HG03139 (cell line): Measurements from ENCODE around the gene WFDC5.
"Not testable (repeated sequence)": the region's sequence is repeated elsewhere in the genome, so short reads cannot be mapped to it uniquely, and the experiment has no call there.

Source experiments
- ATAC-seq: cut with Tn5 transposase; IDR thresholded peaks from one replicate; pipeline ENCODE4 v1.9.1; 2021; ENCODE audit not compliant: unreplicated experiment

WFDC5 gene

DNA sequence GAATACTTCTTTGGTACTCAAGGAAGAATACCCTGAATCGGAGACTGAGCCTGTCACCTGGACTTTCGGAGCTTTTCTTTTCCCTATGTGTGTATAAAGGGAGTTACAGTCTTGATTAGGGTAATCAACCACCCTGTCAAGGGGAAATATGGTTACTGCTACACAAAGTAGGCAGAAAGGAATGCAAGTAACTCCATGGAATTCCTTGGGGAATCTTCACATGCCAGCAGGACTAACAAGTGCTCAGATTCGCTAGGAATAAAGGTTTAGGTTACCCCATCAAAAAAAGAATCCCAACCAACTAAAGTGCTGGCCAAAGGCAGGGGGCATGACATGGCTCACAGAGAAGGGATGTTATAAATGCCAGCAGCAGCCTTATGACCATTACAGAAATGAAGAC lies 24.5 kb downstream of the WFDC5 start:
- ATAC-seq = no peak

DNA sequence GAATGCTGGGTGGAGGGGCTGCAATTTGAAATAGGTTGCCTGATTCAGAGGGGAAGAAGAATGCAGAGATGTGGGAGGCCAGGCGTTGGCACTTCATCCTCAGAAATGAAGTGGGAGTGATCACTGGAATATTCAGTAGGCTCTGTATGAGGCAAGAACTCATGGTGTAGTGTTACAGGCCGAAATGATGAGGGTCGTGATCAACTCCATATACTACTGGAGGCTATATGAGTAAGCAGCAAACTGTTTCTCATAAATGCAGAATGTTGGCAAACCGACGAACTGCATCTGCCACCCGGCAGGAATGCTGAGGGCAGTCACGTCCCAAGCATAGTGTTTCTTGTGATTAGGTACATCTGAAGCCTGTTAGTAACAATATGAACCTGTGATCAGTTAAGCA lies 26.7 kb downstream of the WFDC5 start:
- ATAC-seq = no peak

DNA sequence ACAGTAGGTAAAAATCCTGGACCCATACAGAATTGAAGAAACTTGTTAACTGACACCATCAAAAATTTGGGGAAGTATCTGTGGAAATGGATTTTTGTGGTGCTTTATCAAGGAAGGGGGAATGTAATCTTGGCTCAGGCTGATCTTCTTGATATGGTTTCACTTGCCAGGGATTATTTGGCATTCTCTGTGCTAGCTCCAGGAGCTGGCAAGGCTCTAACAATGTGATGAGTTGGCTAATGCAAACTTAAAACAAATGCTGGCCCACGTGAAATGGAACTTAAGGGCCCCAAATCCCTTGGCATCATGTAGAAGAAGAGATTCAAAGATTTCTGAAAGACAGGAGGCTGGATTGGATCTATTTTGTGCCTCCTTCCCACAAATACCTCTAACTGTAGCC lies 27.2 kb downstream of the WFDC5 start:
- ATAC-seq = no peak

DNA sequence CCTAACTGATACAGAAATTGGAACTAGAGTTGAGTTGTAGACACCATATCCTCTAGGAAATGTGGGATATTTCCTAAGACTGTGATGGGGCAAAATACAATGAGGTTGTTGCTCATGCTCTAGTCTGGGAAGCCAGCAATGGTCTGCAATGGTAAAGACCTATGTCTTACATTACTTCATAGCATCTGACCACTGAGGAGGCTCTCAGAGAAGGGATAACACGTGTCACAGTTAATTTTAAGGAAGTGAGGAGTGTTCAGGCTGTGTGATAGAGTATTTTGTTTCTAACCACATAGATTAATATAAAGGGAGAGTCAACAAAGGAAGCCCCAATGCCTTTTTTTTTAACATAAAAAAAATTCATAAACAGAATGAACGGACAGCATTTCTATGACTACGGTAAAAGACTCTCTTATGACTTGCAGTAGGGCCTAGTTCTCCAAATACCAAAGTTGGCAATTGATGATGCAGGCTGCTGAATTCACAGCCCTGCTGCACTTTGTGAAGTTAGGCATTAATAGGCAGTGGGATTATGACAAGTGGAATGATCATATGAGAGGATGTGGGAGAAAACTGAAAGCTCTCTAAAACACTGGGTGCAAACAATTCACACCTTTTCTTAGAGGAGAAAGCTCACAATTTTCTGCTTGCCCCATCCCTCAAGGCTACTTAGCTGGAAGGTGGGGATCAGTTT lies 27.7 kb downstream of the WFDC5 start:
- ATAC-seq = no peak

DNA sequence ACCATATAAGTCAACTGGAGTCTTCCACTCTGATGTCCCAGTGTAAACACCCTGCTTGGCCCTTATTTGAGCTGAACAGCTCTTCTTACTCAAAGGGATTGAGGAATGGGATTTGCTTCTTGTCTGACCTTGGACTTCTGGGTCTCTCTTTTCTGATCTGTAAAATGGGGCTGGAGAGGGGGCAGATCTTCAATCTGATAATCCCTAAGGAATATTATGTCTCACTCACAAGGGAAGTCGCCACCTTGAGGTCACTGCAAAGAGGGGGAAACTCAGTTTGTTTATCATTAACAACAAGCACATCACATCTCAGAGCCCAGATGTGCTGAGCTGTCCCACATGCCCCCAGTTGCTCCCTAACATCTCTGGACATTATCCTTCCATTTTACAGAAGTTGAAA lies 29.1 kb downstream of the WFDC5 start:
- ATAC-seq = no peak

DNA sequence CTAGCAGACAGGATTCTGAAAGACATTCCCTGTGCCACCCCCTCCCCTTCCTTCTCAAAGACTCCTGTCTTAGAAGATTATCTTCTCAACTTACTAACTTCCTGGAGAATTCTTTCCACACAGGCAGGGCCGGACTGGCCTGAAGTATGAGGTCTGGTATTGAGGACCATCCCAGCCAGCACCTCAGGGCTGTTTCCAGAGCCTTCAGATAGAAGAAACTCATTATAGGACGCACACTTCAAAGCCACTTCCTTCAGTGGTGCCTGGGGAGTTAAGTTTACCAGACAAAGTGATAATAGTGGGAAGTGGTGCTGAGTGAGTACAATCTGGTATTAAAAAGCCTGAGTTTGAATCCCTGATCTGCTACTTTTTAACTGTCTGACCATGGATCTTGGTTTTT lies 29.7 kb downstream of the WFDC5 start:
- ATAC-seq = no peak

DNA sequence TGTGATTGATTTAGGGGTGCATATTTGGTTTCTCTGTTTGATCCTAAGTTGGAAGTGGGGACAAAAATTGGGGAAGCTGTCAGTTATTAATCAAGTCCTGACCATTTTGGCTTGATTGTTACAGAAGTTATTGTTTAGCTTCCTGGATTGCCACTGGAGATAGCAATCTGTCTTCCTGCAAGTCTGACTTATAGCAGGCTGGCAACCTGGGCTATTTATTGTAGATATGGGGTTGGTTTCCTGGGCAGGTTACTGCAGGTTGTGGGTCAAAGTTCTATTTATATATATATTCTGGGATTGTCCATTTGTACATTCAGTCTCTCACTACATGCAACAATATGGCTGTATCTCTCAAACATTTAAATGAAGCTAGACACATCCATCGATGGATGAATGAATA lies 31.8 kb downstream of the WFDC5 start:
- no peak for ATAC-seq

DNA sequence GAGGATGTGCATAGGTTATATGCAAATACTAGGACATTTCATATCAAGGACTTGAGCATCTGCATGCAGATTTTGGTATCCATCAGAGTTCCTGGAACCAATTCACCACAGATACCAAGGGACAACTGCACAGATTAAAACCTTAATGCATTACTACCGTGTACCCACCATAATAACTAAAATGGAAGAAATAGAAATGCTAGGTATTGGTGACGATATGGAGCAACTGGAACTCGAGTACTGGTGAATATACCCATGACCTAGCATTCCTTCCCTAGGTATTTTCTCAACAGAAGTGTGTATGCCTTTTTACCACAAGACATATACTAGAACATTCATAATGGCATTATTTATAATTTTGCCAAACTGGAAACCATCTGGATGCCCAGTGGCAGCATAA lies 32.5 kb downstream of the WFDC5 start:
- ATAC-seq = no peak

DNA sequence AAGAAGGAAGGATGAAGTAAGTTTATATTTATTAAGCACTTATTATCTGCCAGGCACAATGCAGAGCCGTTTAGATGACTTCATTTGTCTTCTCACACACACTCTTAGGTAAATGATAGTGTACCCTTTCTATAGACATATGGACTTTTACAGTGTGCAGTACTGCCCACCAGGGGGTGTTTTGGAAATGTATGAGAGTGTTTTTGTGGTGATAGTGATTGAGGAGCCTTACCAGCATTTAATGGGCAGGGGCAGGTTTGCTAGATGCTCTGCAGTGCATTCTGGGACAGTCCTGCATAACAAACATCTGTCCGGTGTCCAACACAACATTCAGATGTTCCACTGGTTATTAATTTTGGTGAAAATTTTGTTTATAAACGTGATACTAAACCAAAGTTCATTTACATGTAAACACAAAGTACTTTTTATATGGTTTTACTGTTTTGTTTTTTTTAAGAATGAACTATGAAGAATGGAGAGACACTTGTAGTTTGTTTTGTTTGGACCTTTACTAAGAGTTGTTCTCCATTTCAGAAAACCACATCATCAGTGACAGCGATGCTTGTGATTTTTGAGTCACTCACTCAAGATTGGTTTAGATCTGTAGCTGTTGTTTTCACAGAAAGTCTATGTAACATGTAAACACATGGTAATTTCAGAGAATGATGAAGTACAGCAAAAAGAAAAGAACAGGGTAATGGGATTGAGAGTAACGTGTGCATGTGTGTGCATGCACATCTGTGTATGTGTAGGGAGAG lies 33.9 kb downstream of the WFDC5 start:
- no peak for ATAC-seq

DNA sequence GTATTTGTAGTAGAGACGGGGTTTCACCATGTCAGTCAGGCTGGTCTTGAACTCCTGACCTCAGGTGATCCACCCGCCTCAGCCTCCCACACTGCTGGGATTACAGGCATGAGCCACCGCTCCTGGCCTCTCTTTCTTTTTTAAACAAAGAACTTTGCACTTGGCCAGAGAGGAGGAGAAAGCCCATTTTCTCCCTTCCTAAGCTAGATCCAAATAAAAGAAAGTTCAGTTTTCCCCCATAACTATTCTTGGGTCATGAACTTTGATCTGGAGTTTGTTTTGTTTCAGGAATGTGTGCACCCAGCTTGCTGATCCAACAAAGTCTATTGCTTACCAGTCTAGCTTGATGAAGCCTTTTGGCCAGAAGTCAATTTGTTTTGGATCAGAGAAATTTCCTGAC lies 37.4 kb downstream of the WFDC5 start:
- ATAC-seq = no peak

DNA sequence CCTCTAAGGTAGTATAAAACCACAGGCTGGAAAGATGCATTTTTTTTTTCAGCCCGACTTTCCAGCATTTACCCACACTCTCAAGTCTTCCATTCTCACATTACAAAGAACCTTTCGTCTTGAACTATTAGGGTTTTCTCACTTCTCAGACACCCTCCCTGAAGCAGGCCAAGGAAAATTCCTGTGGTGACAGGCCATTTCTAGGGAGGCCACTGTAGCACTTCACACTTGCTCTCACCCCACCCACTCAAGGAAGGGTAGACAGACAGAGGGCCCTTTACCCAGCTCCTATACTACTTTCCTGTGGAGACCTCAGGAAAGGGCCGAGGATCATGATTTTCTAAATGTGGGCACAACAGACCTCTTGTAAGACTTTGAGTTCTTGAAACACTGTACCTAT lies 41.8 kb downstream of the WFDC5 start:
- ATAC-seq = no peak

DNA sequence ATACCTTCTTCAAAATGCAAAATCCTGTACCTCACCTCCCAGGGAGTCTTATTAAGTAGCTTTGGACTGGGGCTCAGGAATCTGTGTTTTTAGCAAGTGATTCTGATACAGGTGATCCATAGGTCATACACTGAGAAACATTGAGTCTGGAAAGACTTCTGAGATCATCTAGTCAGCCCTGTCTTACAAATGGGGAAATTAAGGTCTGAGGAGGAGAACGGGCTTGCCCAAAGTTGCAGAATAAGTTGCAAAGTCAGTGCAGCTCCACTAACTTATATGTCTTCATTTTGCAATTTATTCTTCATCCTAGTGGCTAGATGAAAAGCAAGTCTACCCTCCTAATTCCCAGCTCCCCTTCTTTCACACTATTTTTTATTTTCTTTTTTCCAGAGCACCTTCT lies 42.9 kb downstream of the WFDC5 start:
- no peak for ATAC-seq

DNA sequence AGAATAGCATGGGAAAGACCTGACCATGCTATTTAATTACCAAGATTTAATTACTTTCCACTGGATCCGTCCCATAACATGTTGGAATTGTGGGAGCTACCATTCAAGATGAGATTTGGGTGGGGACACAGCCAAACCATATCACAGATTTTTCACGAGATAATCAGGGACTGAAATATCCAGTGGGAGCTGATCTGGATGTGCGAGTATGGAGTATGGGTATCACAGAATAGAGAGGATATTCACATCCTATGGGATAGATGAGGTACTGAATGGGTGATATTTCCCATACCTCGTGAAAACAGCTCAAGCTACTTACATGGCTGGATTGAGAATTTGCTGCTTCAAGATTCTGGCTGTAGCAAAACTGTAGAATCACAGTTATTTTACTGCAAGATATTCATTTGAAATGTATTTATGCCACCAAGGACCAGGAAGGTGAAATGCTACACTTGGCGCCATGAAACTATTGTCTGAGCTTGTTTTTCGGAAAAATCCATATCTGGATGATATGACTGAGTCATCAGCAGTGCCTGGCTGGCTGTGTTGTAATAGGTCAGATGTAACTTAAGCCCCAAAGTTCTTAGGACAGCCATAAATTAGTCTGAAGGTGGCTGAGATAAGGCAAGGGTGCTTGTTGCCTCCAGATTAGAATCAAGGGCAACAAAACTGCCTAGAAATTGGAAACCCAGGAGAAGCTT lies 43.9 kb downstream of the WFDC5 start:
- no peak for ATAC-seq

DNA sequence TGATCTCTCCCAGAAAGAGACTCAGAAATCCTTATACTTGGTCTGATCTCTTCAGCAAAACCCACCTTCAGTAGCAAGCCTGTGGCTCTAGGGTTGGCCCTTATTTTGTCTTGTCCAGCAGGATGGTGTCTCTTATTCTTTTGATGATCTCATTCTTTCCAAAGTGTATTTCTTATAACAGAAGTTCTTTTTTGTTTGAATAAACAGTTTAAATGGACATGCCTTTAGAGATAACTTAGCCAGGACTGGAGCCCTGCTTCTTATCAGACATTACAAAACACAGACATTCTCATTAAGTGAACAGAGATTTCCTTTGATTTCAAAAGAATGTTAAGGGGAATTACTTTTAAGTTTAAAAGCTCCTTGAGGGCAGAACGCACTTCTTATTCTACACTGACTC lies 45.7 kb downstream of the WFDC5 start:
- ATAC-seq = no peak

DNA sequence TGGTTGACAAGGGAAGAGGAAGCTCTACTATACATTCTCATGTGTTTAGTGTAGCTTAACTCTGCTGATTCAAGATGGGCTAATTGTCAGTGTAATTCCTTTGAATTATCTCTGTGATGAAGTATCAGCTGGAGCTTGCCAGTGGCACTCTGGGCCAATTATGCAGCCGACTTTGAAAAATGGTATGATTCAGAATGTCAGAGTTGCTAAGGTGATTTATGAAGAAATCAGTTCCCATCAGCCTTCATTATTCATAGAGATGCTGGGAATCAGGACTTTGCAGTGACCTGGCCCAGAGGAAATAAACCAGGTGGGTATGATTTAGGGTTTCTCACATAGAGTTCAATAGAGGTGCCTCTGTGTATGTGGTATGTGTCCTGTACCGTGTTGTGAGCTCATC lies 47.4 kb downstream of the WFDC5 start:
- no peak for ATAC-seq

DNA sequence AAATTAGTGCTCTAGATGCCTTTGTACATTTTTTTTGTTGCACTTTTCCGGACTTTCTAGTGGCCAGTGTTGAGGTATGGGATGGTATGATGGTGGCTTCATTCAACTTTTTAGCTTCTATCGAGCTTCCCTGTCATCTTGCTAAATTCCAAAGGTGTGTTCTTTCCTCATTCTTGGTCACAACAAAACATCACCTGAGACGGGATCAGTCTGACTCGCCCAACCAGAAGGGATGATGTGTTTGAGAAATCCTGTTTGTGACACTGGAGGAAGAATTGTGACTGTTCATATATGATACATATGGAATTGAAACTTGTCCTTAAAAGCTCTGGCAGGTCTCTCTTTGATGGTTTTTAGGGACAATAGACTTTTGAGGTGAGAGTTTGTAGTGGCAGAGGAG lies 47.9 kb downstream of the WFDC5 start:
- no peak for ATAC-seq

DNA sequence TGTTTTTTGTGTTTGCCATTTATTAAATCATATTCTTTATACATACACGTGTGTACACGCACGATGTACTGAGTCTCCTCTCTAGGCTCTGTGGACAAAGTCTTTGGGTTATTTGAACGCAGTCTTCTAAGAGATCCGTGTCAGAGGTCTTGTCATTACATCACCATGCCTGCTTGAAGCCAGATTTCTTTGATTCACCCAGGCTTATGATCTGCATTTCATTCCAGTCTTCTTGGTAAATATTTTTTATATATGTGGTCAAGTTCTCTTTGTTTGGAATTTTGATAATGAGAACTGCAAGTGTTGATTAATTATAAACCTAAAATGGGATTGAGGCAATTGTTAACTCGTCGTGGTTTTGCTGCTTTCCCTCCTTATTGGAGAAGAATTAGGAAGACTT lies 48.6 kb downstream of the WFDC5 start:
- ATAC-seq = no peak

DNA sequence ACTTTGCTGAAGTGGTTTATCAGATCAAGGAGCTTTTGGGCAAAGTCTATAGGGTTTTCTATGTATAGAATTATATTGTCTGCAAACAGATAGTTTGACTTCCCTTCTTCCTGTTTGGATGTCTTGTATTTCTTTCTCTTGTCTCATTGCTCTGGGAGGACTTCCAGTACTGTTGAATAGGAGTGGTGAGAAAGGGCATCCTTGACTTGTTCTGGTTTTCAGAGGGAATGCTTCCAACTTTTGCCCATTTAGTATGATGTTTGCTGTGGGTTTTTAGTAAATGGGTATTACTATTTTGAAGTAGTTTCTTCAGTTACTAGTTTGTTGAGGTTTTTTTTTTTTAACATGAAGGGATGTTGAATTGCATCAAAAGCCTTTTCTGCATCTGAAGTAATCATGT lies 50.2 kb downstream of the WFDC5 start:
- no peak for ATAC-seq

DNA sequence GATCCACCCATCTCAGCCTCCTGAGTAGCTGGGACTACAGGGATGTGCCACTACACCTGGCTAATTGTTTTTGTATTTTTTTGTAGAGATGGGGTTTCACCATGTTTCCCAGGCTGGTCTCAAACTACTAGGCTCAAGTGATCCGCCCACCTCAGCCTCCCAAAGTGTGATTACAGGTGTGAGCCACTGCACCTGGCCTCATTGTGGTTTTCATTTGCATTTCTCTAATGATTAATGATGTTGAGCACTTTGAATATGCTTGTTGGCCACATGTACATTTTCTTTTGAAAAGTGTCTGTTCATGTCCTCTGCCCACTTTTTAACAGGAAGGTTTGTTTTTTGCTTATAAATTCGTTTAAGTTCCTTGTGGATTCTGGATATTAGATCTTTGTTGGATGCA lies 51.9 kb downstream of the WFDC5 start:
- ATAC-seq = not testable (repeated sequence)

DNA sequence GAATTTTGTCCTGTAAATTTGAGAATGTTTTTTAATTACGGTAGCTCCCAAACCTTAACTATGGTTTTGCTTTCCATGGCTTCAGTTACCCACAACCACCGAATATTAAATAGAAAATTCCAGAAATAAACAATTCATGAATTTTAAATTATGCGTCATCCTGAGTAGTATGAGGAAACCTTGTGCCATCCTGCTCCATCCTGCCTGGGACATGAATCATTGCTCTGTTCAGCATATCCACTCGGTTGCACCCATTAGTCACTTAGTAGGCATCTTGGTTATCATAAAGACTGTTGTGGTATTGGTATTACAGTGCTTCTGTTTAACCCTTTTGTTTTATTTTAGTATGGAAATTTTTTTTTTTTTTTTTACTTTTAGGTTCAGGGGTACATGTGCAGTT lies 53.7 kb downstream of the WFDC5 start:
- no peak for ATAC-seq

DNA sequence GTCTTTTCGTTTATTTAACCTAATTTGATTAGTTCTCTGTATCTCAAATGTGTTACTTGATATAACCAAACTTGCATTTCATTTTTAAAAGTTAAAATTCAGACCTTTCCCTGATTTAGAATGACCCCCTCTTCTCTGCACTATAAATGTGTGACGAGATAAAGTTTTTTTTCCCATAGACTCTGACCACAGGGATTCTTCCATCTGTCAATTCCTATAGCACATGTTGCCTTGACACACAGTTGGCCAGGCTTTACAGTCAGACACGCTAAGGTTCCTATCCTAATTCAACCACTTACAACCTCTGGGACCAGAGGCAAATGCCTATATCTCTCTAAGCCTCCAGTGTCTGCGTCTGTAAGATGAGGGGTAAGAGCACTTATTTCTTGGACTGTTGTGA lies 54.7 kb downstream of the WFDC5 start:
- ATAC-seq = no peak
